Stimulated activated CD4-positive, alpha-beta T cell treated with anti-CD3 and anti-CD28 coated beads, Interleukin-15, amount 100 ng/mL, for 1 hour (primary cell): Measurements from ENCODE around the gene CFAP97D1.

ENCODE experiments used
- DNase-seq, 2 donors: peaks; one replicate each; pipeline ENCODE4 v3.0.0-alpha.2; 2020; ENCODE audit warnings: low read depth in 1 of 2, low spot score in 1 of 2

CFAP97D1 gene

DNA sequence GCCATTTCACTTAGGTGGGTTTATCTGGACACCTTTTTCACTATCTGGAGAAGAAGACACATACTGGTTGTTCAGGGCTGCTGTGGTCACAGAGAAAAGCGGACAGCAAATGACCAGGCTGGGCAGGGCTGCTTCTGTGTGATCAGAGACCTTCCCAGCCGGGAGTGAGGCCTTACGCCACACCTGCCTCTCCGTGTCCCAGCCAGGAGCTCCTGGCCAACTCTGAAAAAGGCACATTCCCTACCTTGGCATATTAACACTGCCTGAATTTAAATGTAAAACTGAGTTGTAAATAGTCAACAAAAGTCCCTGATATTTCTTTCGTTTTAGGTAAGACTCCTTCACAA lies 12.5 kb upstream of the CFAP97D1 start:
- DNase-seq = no peak

DNA sequence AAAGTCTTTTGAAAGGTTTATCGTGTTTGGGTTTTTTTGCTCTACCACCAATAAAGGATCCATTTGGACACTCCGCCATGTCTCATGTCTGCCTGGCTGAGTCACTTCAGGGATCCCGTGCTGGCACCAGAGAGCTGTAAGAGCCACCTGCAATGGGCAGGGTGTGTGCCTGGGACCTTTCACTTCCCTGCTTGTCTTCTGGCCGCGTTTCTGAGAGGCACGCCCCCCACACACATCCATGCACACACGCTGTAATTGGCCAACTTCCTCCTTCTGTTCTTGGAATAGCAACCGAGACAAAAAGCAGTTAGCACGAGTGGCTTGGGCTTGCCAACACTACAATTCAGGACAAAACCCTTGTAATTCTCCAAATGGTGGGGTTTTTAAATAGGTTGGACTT lies 11.9 kb upstream of the CFAP97D1 start:
- no peak for DNase-seq

DNA sequence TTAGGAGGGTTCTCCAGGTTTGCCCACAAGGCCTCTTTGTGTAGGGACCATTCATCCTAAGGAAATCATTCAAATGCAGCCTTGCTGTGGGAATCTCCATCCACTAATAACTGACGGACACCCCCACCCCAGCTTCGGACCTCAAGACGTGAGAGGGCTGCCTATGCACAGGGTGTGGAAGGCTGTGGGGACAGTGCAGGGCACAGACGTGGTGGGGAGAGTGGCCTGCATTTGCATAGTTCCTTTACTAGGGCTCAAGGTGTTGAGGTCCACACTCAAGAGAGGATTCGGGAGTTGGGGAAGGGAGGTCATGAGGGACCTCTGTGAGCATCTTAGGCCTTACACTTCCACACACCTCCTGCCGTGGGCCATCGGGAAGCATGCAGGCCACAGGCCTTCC lies 11.3 kb upstream of the CFAP97D1 start:
- no peak for DNase-seq

DNA sequence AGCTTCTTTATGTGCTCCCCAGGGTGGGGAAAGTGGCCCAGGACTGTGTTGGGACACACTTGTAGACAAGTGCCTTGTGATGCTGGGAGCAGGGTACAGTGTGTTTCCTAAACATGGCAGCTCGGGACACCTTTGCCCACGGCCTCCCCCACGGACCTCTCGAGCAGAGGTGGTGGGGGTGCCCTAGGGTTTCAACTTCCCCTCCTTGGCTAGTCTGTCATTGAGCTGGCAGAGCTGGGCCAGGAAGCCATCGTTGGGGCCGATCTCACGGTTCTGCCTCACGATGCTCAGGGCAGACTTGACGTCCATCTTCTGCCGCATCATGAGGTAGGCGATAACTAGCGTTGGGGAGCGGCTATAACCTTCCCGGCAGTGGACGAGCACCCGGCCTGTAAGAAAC lies 10.8 kb upstream of the CFAP97D1 start:
- DNase-seq = no peak

DNA sequence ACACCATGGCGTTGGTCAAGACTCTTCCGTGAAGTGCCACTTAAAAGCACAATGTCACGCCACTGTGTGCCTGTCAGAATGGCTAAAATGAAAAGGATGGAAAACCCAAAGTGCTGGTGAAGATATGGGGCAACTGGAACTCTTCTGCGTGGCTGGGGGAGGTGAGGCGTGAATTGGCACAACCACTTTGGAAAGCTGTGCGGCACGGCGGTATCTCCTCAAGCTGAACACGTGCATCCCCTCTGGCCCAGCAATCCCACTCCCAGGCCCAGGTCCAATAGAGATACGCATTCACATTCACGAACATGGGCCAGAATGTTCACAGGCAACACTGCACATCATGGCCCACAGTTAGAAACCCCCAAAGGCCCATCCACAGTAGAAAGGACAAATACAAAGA lies 10.4 kb upstream of the CFAP97D1 start:
- DNase-seq = no peak

DNA sequence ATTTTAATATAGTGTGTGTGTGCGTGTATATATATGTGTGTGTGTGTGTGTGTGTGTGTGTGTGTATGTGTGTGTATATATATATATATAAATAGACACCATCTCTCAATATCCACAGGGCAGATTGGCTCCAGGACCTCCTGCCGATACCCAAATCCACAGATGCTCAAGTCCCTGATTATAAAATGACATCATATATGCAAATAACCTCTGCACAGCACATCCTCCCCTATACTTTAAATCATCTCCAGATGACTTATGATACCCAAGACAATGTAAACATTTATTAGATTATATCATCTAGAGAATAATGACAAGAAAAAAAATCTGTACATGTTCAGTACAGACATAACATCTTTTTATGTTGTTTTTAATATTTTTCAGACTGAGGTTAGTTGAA lies 9.3 kb upstream of the CFAP97D1 start:
- DNase-seq = no peak

DNA sequence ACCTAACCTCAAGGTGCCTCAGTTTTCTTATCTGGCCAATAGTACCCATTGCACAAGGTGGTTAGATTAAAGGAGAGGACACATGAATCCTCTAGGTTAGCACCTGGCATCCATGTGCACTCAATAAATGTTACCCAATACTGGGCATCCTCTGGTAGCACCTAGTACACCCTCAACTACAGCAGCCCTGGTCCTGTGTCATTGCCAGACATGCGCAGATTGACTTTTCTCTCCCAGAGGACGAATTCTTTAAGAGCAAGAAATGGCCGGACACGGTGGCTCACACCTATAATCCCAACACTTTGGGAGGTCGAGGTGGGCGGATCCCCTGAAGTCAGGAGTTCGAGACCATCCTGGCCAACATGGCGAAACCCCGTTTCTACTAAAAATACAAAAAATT lies 8.8 kb upstream of the CFAP97D1 start:
- DNase-seq = no peak

DNA sequence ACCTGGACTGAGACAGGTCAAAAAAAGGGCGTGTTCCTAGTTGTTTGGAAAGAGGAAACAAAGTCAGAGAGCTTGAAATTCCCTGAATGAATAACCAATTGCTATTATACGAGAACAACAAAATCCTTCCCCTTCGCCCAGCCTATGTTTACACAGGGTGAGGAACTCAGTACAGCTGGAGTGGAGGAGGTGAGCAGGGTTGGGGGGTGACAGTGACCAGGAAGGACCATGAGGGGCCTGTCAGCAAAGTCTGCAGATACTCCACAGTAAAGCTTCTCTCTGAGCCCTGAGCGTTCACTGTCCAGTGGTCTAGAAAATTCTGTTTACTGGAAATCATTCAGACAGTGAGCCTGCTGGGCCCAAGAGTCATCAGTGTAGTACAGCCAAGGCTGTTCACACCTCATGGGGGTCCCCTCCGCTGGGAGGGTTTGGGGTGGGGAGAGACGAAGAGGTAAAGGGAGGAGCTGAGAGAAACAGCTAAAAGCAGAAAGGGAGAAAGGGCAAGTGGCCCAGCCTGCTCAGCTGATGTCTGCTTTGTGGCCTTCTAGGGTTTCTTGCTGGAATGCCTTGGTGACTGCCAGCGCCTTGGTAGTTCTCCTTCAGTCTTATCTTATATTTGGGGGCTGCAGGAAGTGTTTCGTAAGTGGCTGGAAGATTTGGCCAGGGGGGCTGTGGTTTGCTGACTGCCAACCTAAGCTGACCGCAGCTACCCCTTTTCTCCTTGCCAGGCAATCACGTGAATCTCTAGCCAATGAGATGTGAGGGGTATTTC lies 7.2 kb upstream of the CFAP97D1 start:
- DNase-seq = no peak

DNA sequence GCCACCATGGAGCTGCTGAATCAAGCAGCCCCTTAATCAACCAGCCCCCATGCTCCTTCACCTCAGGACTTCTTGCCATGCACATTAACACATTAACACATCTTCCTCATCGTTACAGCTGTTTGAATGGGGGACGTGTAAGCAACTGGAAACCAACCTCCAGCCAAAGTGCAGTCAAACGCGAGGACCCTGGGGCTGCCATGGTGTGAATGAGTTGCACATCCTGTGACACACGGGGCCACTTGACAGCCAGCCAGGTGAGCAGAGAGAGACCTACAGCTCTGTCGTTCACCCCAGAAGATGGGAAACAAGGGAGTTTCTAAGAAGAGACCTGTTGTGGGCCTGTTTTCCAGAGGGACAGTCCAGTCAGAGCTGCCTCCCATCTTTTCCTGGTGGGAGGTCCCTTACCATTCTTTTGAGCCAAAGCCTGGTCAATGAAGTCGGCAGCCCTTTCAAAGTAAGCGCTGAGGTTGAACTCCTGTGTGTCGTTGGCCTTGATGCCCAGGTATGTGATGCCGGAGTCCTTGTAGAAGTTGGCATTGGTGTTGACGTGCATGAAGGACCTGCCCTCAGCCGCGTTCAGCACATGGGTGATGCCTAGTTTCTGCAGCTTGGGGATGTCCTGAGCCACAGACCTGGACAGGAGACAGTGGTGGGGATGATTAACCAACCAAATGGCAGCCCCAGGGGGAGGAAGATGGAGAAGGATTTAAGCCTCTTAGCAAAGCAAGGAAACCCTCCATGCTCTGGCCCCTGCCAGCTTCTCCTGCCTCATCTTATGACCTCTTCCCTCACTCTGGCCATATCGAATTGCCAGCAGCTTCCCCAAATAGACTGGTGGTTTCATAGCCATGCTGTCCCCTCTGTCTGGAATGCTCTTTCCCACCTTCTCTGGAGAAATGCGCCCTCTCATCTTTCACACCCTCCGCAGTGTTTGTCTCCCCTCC lies 5.7 kb upstream of the CFAP97D1 start:
- DNase-seq = no peak

DNA sequence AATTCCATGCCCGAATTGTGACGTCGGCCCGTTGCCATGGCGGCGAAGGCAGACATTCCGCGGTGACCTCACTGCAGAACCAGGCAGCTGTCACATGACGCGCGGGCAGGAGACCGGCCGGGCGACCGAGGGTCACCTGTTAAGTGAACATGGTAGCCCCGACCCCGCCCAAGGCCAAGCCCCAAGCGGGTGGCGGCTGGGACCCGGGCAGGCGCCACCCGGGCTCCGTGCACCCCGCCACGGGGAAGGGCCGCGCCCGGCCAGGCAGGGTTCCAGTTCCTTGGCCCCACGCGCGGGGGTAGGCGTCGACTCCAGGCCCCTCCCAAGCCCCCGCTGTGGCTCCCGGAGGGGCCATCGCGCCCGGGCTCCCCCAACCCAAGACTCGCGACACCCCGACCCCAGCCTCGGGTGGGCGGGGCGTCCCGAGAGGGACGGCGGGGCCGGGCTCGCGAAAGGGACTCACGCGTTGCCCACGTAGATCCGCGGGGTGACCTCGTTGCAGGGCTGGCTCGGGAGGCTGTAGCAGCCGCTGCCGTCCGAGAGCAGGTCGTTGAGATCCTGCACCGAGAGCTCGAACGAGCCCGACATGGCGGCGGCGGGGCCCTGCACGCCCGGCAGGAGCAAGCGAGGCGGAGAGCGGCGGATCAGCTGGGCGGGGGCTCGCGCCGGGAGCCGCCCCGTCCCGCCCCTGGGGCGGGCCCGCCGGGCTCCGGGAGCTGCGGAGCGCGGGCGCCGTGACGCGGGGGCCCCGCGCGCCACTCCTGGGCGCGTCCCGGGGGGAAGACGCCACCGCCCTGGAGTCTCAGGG lies 1.7 kb upstream of the CFAP97D1 start, which contains the start of gene DUSP3:
Gene DUSP3, minus strand, starts transcription at position 641 of the 808 bp plus-strand sequence. Its CDS starts 53 bp downstream, at position 588.
- peak; percentile 54 to 67 for DNase-seq

DNA sequence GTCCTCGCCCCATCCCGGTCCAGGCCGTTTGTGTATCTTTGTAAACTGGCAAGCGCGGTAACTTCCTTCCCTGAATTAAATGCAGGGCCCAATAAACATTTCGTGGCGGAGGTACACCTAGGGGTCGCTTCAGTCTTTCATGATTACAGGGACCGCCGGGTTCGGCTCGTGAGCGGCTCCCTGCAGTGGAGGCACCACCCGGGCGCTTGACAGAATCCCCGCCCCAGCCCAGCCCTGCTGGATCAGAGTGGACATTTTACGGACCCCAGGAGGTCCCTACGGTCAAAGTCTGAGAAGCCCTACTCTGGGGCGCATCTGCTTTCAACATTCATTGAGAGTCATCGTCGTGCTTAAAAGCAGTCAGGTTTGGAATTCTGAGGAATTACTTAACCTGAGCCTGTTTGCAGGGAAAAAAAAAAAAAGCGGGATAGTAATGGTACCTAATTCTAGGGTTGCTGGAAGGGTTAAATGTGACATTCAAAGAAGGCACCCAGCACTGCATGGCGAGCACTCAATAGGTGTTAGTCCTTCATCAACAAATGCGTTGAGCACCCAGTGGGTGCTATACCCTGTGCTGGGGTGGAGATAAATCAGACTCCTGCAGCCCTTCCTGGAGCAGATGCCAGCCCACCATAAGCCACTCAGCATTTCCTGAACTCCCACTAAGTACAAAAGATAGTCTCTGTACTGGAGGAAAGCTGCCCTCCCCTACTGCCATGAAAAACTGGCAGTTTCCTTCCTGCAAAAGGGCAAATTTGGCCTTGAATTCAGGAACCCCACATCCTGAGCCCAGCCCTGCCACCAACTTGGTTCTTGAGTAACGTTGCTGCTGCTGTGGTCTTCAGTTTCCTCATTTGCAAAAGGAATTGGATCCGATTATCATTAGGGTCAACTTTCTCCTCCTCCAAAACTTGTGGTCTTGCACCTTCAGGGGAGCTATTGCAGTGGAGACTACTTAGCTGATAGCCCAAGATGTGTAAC lies 800 bp upstream of the CFAP97D1 start:
- DNase-seq = no peak

DNA sequence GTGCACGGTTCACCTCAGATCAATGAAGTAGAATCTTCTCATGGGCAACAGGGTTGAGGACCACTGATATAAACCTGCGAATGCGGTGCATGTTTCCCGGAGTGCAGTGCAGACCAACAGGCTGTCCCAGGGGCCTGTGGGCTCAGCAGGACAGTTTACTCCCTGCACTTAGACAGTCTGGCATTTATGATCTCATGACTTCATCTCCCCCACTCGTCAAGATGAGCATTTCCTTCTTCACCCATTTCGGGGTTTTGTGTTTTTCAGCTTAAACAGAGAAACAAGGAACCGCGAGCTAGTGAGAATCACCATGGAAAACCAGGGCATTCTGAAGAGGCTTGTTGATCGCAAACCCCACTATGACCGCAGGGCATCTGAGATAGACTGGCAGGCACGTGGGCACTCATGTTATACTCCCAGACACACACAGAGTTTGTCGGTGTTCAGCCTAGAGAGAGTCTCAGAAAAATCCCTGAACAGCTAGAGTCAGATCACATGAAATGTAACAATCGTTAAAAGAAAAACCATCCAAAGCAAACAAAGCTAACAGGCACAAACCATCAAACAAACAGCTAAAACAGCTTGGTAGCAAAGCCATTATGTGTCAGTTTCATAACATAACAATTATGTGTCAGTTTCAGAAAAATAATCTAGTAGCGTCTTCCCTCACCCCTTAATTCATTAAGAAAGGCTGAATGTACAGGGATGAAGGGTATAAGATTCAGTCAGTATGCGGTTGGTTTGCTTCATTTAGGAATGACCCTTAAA lies 2.9 kb downstream of the CFAP97D1 start:
- DNase-seq = no peak

DNA sequence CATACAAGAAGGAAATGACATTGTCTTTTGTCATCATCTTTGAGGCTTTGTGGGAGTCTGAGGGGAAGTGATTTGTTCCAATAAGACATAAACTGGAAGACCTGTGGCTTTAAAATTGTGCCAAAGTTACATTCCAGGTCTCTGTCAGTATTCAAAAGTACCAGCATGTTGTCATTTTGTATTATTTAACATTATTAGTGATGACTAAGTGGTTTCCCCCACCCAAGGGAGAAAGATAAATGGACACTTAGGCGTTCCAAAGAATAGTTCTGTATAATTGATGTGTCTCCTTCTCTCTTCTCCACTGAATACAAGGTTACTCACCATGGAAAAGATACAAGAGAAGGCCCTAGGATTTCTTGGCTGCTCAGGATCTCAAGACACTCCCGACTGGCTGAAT lies 3.8 kb downstream of the CFAP97D1 start:
- no peak for DNase-seq

DNA sequence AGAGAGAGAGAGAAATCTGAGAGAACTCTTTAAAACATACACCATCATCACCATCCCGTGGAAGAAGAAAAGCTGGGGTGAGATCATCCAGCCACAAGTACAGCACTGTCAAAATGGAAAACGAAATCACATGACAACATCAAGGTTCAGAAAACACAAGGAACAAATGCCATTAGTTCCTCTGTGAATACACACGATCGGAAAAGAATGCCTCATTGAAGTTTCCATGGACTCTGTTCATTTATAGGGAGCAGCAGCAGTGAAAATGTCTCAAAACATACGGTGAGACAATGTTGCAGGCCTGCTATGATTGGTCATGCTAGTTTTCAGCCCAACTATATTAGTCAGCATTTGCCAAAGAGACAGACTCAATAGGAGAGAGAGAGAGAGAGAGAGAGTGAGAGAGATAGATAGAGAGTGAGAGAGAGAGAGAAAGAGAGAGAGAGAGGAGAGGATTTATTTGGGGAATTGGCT lies 4.4 kb downstream of the CFAP97D1 start:
- DNase-seq = no peak

DNA sequence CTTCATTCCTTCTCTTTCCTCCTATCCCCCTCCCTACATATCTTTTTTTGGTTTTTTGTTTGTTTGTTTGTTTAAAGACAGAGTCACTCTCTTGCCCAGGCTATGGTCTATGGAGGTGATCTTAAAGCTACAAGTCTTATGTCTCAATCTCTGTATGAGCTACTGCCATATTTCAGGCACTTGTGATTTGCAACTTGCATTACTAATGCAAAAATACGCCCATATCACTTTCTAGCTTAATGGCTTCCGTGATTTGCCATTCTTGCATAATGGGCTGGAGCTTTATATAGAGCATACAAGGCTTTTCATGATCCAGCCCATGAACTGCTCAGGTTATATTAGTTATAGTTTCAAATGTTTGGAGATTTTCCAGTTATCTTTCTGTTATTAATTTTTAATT lies 7.5 kb downstream of the CFAP97D1 start:
- no peak for DNase-seq

DNA sequence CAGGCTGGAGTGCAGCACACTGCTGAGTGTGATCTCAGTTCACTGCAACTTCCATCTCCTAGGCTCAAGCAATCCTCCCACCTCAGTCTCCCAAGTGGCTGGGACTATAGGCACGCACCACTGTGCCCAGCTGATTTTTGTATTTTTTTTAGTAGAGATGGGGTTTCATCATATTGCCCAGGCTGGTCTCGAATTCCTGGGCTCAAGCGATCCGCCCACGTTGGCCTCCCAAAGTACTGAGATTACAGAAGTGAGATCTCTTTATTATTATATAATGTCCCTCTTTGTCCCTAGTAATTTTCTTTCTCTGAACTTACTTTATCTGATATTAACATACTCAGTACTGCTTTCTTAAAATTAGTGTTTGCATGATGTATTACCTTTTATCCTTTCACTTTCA lies 8.3 kb downstream of the CFAP97D1 start:
- no peak for DNase-seq

DNA sequence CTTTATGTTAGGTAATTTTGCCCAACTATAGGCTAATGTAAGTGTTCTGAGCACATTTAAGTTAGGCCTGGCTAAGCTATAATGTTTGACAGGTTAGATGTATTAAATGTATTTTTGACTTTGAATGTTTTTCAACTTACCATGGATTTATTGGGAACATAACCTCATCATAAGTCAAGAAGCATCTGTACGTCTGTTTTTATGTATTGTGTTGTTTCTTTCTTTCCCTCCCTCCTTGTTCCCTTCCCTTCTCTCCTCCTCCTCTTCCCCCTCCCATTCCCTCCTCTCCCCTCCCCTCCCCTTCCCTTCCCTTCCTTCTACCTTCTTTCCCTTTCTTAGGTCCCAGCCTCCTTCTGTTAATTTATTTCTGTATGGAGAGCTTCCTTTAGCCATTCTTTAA lies 9.2 kb downstream of the CFAP97D1 start:
- no peak for DNase-seq

DNA sequence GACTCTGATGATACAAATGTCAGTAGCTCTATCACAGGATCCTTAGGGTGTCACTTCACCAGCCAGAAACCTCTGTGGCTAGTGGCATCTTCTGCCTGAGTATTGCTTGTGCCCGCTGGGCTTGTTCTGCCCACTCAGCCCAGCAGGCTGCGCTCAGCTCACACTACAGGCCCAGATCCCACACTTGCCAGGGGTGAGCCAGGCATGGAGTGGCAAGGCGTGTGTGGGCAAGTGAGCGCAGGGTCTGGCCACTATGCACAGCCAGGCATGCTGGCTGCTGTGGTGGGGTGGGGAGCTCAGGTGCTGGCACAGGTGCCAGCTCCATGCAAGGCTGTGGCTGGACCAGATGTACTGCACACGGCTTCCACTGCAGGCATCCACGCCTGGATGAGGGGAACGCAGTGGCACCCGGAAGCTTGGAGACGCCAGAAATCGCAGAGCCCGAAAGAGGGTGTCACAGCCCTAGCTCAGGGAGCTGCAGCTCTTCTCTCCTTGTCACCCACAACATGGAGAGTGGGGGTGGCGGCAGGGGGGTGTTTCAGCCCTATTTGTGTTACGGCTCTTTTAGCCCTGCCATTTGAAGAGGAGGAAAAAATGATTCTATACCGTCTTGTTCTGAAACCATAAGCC lies 10.2 kb downstream of the CFAP97D1 start:
- no peak for DNase-seq

DNA sequence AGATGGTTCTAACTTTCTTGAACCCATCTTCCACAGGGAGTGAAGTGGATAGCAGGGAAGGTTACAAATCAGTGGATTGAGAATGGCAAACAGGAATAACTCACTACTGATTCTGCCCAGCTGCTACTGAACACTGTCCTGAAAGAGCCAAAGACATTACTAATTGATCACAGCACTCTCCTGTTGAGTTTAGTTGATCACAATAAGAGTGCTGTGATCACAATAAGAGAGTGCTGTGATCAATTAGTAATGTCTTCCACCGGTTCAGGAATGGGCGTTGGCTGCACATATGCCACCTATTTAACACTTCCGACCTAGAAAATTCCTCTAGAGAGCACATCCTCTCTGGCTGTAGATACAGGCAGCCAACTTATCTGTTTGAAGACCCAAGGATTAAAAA lies 11.4 kb downstream of the CFAP97D1 start:
- no peak for DNase-seq
